ENCODE measurements around the gene NCKAP5L. TPM values are rescaled to one million over a fixed set of nuclear protein-coding genes. Genes with fewer than 3 reads are reported as not detected.

The NCKAP5L gene
- total and polyA plus RNA-seq, 2 donors (not counting 3 experiments of a cell fraction or from before 2014, with no cell fraction given): 17.4 to 46.1 TPM

GRCh38 chr12:49872781-49873181 lies 44.6 kb upstream of the NCKAP5L start:
- H2AFZ ChIP-seq (ENCODE audit: low read depth, low read length): no peak overlapping the region
- H3K9me1 ChIP-seq (replicated peaks; ENCODE audit: control insufficient read depth, extremely low read depth, insufficient read depth, low read length): no peaks in the 10 kb centered on the region
- H3K4me2 ChIP-seq (ENCODE audit: insufficient read depth, low read length): no peak overlapping the region
- intact Hi-C loops (cut with micrococcal nuclease): no loop called here
- H3K79me2 ChIP-seq (ENCODE audit: control insufficient read depth, insufficient read depth, low read length): no peaks in the 10 kb centered on the region
- peaks cover 0 to 6% of the 10 kb centered on the region in 2 experiments for H3K27me3 ChIP-seq (ENCODE audit: control insufficient read depth in 2 of 2, insufficient read depth in 2 of 2, low read length in 2 of 2)
- TF ChIP-seq POLR2AphosphoS5 (IDR thresholded peaks at IDR 0.05; ENCODE audit: insufficient read depth, low read depth, low read length): no peak
- TF ChIP-seq EZH2 (IDR thresholded peaks at IDR 0.05; ENCODE audit: borderline replicate concordance, low read depth, low read length, severe bottlenecking): no peak
- no peak for TF ChIP-seq CTCF (IDR thresholded peaks at IDR 0.05; ENCODE audit: extremely low read depth in 1 of 2, insufficient read depth in 1 of 2, low read depth in 1 of 2, low read length in 2 of 2)
- H3K4me1 ChIP-seq (ENCODE audit: control insufficient read depth, extremely low read depth, insufficient read depth, low read length): peaks cover 20% of the 10 kb centered on the region
- DNase-seq (ENCODE audit: low read depth, low spot score) (no peak), FAIRE-seq (no peak)
- no peak overlapping the region for H3K4me3 ChIP-seq (replicated peaks in 1 of 3; ENCODE audit: insufficient read depth in 1 of 3, low read depth in 1 of 3, low read length in 3 of 3)
- no peaks in the 10 kb centered on the region for H3K36me3 ChIP-seq (ENCODE audit: control insufficient read depth in 2 of 2, extremely low read depth in 1 of 2, insufficient read depth in 2 of 2, low read length in 2 of 2)
- H3K9me3 ChIP-seq (replicated peaks; ENCODE audit: control insufficient read depth, insufficient read depth, low read length): no peaks in the 10 kb centered on the region
- dilution Hi-C loops (cut with MboI; ENCODE audit: extremely low pct_ligation_motif_present, low sequenced_read_pairs): no loop called here
- BruUV-seq (replicated peaks): no TSS peak
- ChIA-PET CTCF (interaction anchor here (1.2 to 2.4 kb wide), 4 partner anchors 43 to 94 kb away, joined by 4 to 12 read pairs (median 4); no protein-coding TSS in a partner anchor), POLR2A (no interaction called here)
- no peak overlapping the region for H3K27ac ChIP-seq (ENCODE audit: insufficient read depth, low read depth, low read length)
- H4K20me1 ChIP-seq (replicated peaks; ENCODE audit: control insufficient read depth, extremely low read depth, insufficient read depth, low read length): no peaks in the 10 kb centered on the region
- H3K9ac ChIP-seq (replicated peaks; ENCODE audit: extremely low read depth, insufficient read depth, low read length): no peak overlapping the region

GRCh38 chr12:49872381-49872780 lies 44.2 kb upstream of the NCKAP5L start:
- ChIA-PET POLR2A (no interaction called here), CTCF (interaction anchor here (1.2 to 2.4 kb wide), 4 partner anchors 44 to 94 kb away, joined by 4 to 12 read pairs (median 4); no protein-coding TSS in a partner anchor)
- TF ChIP-seq POLR2AphosphoS5 (IDR thresholded peaks at IDR 0.05; ENCODE audit: insufficient read depth, low read depth, low read length) (no peak), CTCF (IDR thresholded peaks at IDR 0.05; ENCODE audit: extremely low read depth in 1 of 2, insufficient read depth in 1 of 2, low read depth in 1 of 2, low read length in 2 of 2) (no peak), MAX (IDR thresholded peaks at IDR 0.05; ENCODE audit: insufficient read depth, insufficient read length) (no peak), POLR2A (IDR thresholded peaks at IDR 0.05; ENCODE audit: low read depth, low read length) (no peak), JUN (IDR thresholded peaks at IDR 0.05; ENCODE audit: borderline replicate concordance, insufficient read depth, insufficient read length, low read depth) (no peak), EZH2 (IDR thresholded peaks at IDR 0.05; ENCODE audit: borderline replicate concordance, low read depth, low read length, severe bottlenecking) (no peak), GATA2 (IDR thresholded peaks at IDR 0.05; ENCODE audit: insufficient read depth, insufficient read length, low read depth, low read length) (no peak), FOS (IDR thresholded peaks at IDR 0.05; ENCODE audit: borderline replicate concordance, insufficient read depth, low read length) (no peak)
- Histone ChIP-seq H3K27me3 (ENCODE audit: control insufficient read depth in 2 of 2, insufficient read depth in 2 of 2, low read length in 2 of 2) (peaks cover 0 to 6% of the 10 kb centered on the region in 2 experiments), H3K4me2 (ENCODE audit: insufficient read depth, low read length) (no peak overlapping the region), H3K27ac (ENCODE audit: insufficient read depth, low read depth, low read length) (no peak overlapping the region), H3K9ac (replicated peaks; ENCODE audit: extremely low read depth, insufficient read depth, low read length) (no peak overlapping the region), H3K4me3 (replicated peaks in 1 of 3; ENCODE audit: insufficient read depth in 1 of 3, low read depth in 1 of 3, low read length in 3 of 3) (no peak overlapping the region), H3K79me2 (ENCODE audit: control insufficient read depth, insufficient read depth, low read length) (no peaks in the 10 kb centered on the region), H4K20me1 (replicated peaks; ENCODE audit: control insufficient read depth, extremely low read depth, insufficient read depth, low read length) (no peaks in the 10 kb centered on the region), H3K9me1 (replicated peaks; ENCODE audit: control insufficient read depth, extremely low read depth, insufficient read depth, low read length) (no peaks in the 10 kb centered on the region), H3K4me1 (ENCODE audit: control insufficient read depth, extremely low read depth, insufficient read depth, low read length) (peaks cover 20% of the 10 kb centered on the region), H3K9me3 (replicated peaks; ENCODE audit: control insufficient read depth, insufficient read depth, low read length) (no peaks in the 10 kb centered on the region), H3K36me3 (ENCODE audit: control insufficient read depth in 2 of 2, extremely low read depth in 1 of 2, insufficient read depth in 2 of 2, low read length in 2 of 2) (no peaks in the 10 kb centered on the region), H2AFZ (ENCODE audit: low read depth, low read length) (no peak overlapping the region)
- DNase-seq (ENCODE audit: low read depth, low spot score) (no peak), FAIRE-seq (no peak)
- intact Hi-C loops (cut with micrococcal nuclease) (no loop called here), dilution Hi-C loops (cut with MboI; ENCODE audit: extremely low pct_ligation_motif_present, low sequenced_read_pairs) (no loop called here)
- BruUV-seq (replicated peaks): no TSS peak
